SK-N-SH treated with all-trans-retinoic acid at 6 μM for 48 hours (cell line): ENCODE measurements around the gene TCF21.

Experiments used
- ARNTL ChIP-seq: fragments of 450-650 bp; formaldehyde crosslinking; IDR thresholded peaks from 2 replicates; pipeline ENCODE4 v1.5.0; 2020; ENCODE audit warnings: low read depth, mild to moderate bottlenecking, moderate library complexity, borderline replicate concordance
- ESRRG ChIP-seq: fragments of 250-450 bp; sonication (Bioruptor Pico); IDR thresholded peaks from 2 replicates; pipeline ENCODE4 v1.6.1; 2021; ENCODE audit warnings: mild to moderate bottlenecking
- ISL1 ChIP-seq: fragments of 250-450 bp; sonication (Bioruptor Pico); IDR thresholded peaks from 2 replicates; pipeline ENCODE4 v2.1.2; 2022; ENCODE audit warnings: mild to moderate bottlenecking, moderate library complexity
- PATZ1 ChIP-seq: fragments of 250-450 bp; sonication (Bioruptor Pico); IDR thresholded peaks from 2 replicates; pipeline ENCODE4 v1.8.0; 2020; ENCODE audit warnings: mild to moderate bottlenecking, moderate library complexity, borderline replicate concordance
- RARB ChIP-seq: fragments of 250-450 bp; sonication (Bioruptor Pico); IDR thresholded peaks from 2 replicates; pipeline ENCODE4 v1.8.0; 2021; ENCODE audit warnings: mild to moderate bottlenecking, moderate library complexity
- TOX ChIP-seq: fragments of 250-450 bp; sonication (Bioruptor Pico); IDR thresholded peaks from 2 replicates; pipeline ENCODE4 v1.8.0; 2021; ENCODE audit warnings: mild to moderate bottlenecking, moderate library complexity, borderline replicate concordance
- ZFP3 ChIP-seq: fragments of 250-450 bp; sonication (Bioruptor Pico); IDR thresholded peaks from 2 replicates; pipeline ENCODE4 v1.5.0; 2020; ENCODE audit warnings: mild to moderate bottlenecking, moderate library complexity
- ZNF565 ChIP-seq: fragments of 450-650 bp; formaldehyde crosslinking; conservative IDR thresholded peaks from 2 replicates; pipeline ENCODE4 v1.5.0; 2020; ENCODE audit warnings: low read depth, mild to moderate bottlenecking, moderate library complexity
- ZNF8 ChIP-seq: fragments of 450-650 bp; formaldehyde crosslinking; IDR thresholded peaks from 2 replicates; pipeline ENCODE4 v1.5.0; 2020; ENCODE audit warnings: mild to moderate bottlenecking, moderate library complexity
- TF ChIP-seq, protein P1 (sequence below): fragments of 250-450 bp; sonication (Bioruptor Pico); IDR thresholded peaks from 2 replicates; pipeline ENCODE4 v1.8.0; 2021; ENCODE audit warnings: low read depth, mild to moderate bottlenecking, moderate library complexity, borderline replicate concordance

DNA sequence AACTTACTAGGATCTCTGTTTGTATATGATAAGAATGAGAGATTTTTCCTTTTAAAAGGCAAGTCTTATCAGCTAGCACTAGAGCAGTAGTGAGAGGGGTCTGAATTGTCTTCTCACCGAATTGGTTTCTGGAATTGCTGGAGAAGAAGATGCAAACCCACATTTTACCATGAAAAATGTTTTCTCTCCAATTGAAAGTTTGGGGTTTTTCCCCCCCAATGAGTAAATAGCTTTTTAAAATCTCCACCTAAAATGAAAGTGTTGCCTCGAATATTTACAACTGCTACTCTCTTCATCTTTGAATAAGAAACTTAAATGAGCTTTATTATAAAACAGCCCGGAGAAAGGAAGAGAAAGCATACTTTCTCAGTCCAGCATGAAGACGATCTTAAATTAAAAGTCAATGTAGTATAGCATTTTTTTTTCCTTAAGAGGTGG lies 1.8 kb downstream of the TCF21 start:
- no peak for TF ChIP-seq RARB (CRISPR knock-in tag)
- TF ChIP-seq ZNF565 (CRISPR knock-in tag) = no peak
- TF ChIP-seq PATZ1 (CRISPR knock-in tag) = no peak
- TF ChIP-seq TOX = no peak
- TF ChIP-seq ZFP3 (CRISPR knock-in tag) = no peak
- no peak for TF ChIP-seq ISL1
- no peak for TF ChIP-seq ESRRG (CRISPR knock-in tag)
- TF ChIP-seq, protein P1, sequence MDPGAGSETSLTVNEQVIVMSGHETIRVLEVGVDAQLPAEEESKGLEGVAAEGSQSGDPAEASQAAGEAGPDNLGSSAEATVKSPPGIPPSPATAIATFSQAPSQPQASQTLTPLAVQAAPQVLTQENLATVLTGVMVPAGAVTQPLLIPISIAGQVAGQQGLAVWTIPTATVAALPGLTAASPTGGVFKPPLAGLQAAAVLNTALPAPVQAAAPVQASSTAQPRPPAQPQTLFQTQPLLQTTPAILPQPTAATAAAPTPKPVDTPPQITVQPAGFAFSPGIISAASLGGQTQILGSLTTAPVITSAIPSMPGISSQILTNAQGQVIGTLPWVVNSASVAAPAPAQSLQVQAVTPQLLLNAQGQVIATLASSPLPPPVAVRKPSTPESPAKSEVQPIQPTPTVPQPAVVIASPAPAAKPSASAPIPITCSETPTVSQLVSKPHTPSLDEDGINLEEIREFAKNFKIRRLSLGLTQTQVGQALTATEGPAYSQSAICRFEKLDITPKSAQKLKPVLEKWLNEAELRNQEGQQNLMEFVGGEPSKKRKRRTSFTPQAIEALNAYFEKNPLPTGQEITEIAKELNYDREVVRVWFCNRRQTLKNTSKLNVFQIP (CRISPR knock-in tag) = no peak
- no peak for TF ChIP-seq ZNF8 (CRISPR knock-in tag)
- TF ChIP-seq ARNTL (CRISPR knock-in tag) = no peak
